NB4 (cell line): ENCODE measurements around the gene LRRK1.
A peak's percentile ranks its signal among the peaks of the same experiment; 100 is the strongest.

Experiments
- DNase-seq: peaks from one replicate; pipeline ENCODE4 v3.0.0; 2010; ENCODE audit warnings: low read depth
- H3K4me3 ChIP-seq: one replicate; pipeline ENCODE4 v1.5.1; 2011; ENCODE audit warnings: mild to moderate bottlenecking, low read depth, low read length, moderate library complexity
- MYC ChIP-seq: IDR thresholded peaks from 2 replicates; pipeline ENCODE4 v1.6.1; 2011; ENCODE audit warnings: low read depth, low read length
- POLR2A ChIP-seq: IDR thresholded peaks from 2 replicates; pipeline ENCODE4 v1.6.1; 2011; ENCODE audit warnings: mild to moderate bottlenecking; ENCODE audit not compliant: insufficient read length; ENCODE audit errors: extremely low read depth
- TF ChIP-seq, protein P1 (sequence below): IDR thresholded peaks from one replicate; pipeline ENCODE4 v1.5.1; 2012; ENCODE audit warnings: low read depth, low read length
- TF ChIP-seq, protein P2 (sequence below): IDR thresholded peaks from 2 replicates; pipeline ENCODE4 v1.6.1; 2011; ENCODE audit warnings: low read depth, low read length

Gene LRRK1

DNA sequence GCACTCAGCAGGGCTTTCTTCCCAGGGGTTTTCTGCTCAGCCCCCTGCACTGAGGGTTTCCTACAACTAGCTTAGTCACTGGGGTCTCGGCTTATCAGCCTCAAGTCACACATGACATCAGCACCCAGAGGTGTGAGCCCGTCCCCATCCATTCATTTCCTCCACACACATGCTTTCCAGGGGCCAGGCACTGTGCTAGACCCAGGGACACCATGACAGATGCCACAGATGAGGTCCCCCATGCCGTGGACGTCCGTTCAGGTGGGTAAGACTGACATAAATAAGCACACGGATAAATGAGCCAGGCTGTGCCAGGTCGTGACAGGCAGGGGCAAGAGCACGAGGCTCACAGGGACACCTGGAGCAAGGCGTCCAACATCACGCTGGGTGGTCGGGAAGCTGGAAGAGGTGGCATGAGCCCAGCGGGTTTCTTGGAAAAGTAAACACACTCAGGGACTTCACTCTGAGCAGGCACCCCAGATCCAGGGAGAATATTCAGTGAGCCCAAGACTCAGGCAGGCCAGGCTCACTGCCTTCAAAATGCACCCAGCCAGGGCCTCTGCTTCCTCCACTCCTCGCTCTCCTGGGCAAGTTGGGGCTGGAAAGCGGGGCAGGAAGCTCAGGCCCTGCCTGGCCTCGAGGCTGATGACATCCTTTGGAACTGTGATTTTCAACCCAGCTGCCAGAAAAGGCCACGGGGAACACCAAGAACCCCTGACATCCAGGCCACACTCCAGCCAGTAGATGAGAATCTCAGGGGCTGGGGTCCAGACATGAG lies 193.4 kb downstream of the LRRK1 start:
- no peak for DNase-seq
- no peak overlapping the region for H3K4me3 ChIP-seq
- TF ChIP-seq MYC = no peak
- TF ChIP-seq, protein P1, sequence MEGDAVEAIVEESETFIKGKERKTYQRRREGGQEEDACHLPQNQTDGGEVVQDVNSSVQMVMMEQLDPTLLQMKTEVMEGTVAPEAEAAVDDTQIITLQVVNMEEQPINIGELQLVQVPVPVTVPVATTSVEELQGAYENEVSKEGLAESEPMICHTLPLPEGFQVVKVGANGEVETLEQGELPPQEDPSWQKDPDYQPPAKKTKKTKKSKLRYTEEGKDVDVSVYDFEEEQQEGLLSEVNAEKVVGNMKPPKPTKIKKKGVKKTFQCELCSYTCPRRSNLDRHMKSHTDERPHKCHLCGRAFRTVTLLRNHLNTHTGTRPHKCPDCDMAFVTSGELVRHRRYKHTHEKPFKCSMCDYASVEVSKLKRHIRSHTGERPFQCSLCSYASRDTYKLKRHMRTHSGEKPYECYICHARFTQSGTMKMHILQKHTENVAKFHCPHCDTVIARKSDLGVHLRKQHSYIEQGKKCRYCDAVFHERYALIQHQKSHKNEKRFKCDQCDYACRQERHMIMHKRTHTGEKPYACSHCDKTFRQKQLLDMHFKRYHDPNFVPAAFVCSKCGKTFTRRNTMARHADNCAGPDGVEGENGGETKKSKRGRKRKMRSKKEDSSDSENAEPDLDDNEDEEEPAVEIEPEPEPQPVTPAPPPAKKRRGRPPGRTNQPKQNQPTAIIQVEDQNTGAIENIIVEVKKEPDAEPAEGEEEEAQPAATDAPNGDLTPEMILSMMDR = no peak
- TF ChIP-seq POLR2A = no peak
- TF ChIP-seq, protein P2, sequence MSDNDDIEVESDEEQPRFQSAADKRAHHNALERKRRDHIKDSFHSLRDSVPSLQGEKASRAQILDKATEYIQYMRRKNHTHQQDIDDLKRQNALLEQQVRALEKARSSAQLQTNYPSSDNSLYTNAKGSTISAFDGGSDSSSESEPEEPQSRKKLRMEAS = no peak

DNA sequence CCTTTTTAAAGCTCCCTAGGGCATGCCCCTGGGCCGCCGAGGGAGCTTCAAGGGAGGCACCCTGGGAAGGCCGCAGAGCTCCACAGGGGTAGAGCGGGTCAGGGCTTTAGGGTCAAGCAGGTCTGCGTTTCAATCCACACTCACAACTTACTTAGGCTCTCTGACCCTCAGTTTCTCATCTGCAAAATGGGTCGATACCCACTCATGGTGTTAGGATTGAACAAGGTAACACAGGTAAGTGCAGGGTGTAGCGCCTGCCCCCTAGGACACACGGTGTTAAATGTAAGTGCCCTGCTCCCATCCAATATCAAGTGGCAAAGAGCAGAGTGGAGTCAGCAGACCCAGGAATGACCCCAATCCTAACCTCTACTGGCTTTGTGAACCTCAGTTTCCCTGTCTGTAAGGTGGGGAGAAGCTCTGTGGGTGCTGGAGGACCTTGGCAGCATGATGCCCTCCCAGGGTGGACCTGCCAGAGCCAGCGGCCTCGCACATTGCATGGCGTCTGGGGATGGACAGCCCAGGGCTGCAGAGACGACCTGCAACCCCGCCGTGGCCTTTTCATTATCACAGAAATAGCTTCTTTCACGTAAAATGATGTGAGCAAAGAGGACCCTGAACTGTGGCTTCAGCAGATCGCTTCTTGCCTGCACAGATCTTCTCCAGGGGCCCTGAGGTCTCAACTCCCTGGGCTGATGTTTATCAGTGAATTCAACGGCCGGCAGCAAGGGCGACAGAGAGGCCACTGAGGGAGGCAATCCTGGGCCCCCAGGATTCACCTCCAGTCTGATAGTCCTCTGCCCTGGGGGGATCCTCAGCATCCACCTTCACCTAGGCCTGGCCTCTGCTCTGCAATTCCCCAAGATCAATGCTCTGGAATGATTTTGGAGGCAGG lies 194.2 kb downstream of the LRRK1 start:
- no peak overlapping the region for H3K4me3 ChIP-seq
- TF ChIP-seq, protein P2 = no peak
- TF ChIP-seq, protein P1 = no peak
- TF ChIP-seq MYC (peak; percentile 23), POLR2A (no peak)
- DNase-seq = peak; percentile 84

DNA sequence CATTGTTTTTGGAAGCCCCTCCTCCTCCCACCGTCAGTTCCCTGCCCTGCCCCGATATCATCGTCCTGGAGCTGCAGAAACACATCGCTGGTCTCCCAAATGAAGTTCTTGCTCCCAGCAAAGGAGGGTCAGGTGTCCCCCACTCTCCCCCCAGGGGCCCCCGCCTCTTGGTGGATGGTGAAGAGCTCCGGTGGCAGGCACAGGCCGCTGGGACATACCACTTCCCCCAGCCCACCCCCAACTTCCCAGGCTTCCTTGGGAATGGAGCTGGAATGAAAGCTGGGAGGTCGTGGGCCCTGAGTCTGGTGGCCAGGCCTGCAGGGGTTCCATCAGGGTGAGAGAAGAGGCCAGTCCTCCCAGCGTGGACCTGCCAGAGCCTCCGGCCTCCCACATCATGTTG lies 195.0 kb downstream of the LRRK1 start:
- no peak overlapping the region for H3K4me3 ChIP-seq
- DNase-seq = no peak
- TF ChIP-seq POLR2A (no peak), MYC (no peak)
- TF ChIP-seq, protein P2 = no peak
- TF ChIP-seq, protein P1 = no peak

DNA sequence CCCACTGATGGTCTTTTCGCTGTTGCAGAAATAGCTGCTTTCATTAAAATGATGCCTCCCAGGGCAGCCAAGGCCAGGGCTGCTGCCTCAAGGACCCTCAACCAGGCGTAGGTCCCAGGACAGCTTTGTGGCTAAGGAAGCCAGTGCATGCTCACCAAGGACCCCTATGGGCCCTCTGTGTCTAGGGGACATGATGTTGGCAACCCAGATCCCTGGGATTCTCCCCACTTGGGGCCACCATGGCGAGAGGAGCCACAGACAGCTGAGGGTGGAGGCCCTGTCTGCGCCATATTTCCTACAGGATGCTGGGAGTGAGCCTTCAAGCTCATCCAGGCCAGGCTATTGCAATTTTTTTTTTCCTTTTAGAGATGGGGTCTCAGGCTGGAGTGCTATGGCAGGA lies 195.5 kb downstream of the LRRK1 start:
- DNase-seq = no peak
- no peak overlapping the region for H3K4me3 ChIP-seq
- TF ChIP-seq MYC (no peak), POLR2A (no peak)
- TF ChIP-seq, protein P1 = no peak
- TF ChIP-seq, protein P2 = no peak

DNA sequence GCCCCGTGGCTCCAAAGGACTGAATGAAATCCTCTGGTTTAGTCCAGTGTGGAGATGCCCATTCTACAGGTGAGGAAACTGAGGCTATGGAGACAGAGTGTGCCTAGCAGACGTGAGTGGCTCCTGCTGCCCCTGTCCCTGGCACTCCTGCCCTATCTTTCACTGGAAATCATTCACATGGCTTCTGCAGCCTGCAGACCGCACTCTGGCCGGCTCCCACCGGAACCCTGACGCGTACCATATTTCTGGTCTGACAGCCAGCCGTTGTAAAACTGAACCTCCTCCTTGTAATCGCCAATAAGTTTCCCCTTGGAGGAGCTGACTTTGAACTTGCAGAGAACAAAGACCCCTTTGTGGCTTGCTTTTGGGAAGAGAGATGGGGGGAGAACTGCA lies 196.2 kb downstream of the LRRK1 start:
- TF ChIP-seq, protein P2 = no peak
- TF ChIP-seq MYC (no peak), POLR2A (no peak)
- DNase-seq = no peak
- H3K4me3 ChIP-seq = no peak overlapping the region
